ENCODE data around the gene KIF17. TPM values are rescaled to one million over a fixed set of nuclear protein-coding genes. Genes with fewer than 3 reads are reported as not detected.
A peak's percentile ranks its signal among the peaks of the same experiment; 100 is the strongest.

The KIF17 gene
- total RNA-seq, 1 experiment from 2014 or later: 2.4 TPM

- ChIA-PET RAD21 (ENCODE audit: low non-redundant PET in 1 of 2, low total read pairs in 2 of 2, uncharacterized antibody in 2 of 2, unreplicated experiment in 2 of 2) (no interaction called here), CTCF (no interaction called here), POLR2A (no interaction called here)
- H3K79me2 ChIP-seq (ENCODE audit: insufficient read depth, low read length): peaks cover 41% of the 10 kb centered on the region
- no peak overlapping the region for H3K9ac ChIP-seq (ENCODE audit: low read length)
- DNase-seq (ENCODE audit: low read depth, low spot score): no peak
- ATAC-seq: peak; percentile 45; the same call in 1 of the 2 replicates
- H3K27me3 ChIP-seq (ENCODE audit: insufficient read depth, low read length): no peaks in the 10 kb centered on the region
- no peaks in the 10 kb centered on the region for H4K20me1 ChIP-seq (ENCODE audit: insufficient read depth)
- no peak overlapping the region for H3K27ac ChIP-seq (ENCODE audit: low read depth, low read length)
- BruUV-seq (replicated peaks): no TSS peak
- no peaks in the 10 kb centered on the region for H3K9me2 ChIP-seq (ENCODE audit: insufficient read depth)
- peaks cover 53 to 72% of the 10 kb centered on the region in 2 experiments for H3K36me3 ChIP-seq (ENCODE audit: control insufficient read depth in 1 of 2, insufficient read depth in 2 of 2, low read length in 2 of 2)
- H3K4me1 ChIP-seq (ENCODE audit: control insufficient read depth in 1 of 2, insufficient read depth in 2 of 2, low read length in 2 of 2): peaks cover 0 to under 1% of the 10 kb centered on the region in 2 experiments; a peak in 1 of 4 replicates
- TF ChIP-seq ZNF274 (IDR thresholded peaks at IDR 0.05; ENCODE audit: low read depth, low read length) (no peak), ZFX (IDR thresholded peaks at IDR 0.05) (no peak), CTCF (IDR thresholded peaks at IDR 0.05 in 2 of 3, conservative IDR thresholded peaks at IDR 0.05 in 1 of 3; ENCODE audit: borderline replicate concordance in 1 of 3, insufficient read depth in 1 of 3, low read depth in 2 of 3, low read length in 2 of 3) (peak in 1 of 3 experiments; percentile 2; a peak in 1 of 6 replicates), SRF (IDR thresholded peaks at IDR 0.05; ENCODE audit: low read depth) (no peak), POLR2AphosphoS5 (IDR thresholded peaks at IDR 0.05; ENCODE audit: low read depth, low read length) (no peak), EGR1 (IDR thresholded peaks at IDR 0.05; ENCODE audit: low read depth) (no peak)
- no peak overlapping the region for H2AFZ ChIP-seq (ENCODE audit: low read depth, low read length, poor library complexity, severe bottlenecking)
- intact Hi-C loops (cut with micrococcal nuclease): no loop called here
- H3K4me2 ChIP-seq (ENCODE audit: low read length): no peak overlapping the region
- H3K9me3 ChIP-seq (ENCODE audit: control insufficient read depth in 1 of 2, insufficient read depth in 1 of 2, low read depth in 1 of 2, low read length in 2 of 2): no peaks in the 10 kb centered on the region
- no peak overlapping the region for H3K4me3 ChIP-seq (replicated peaks in 1 of 2; ENCODE audit: low read depth in 1 of 2, low read length in 2 of 2)
These were observed 63.6 kb downstream of the KIF17 start for GRCh38 chr1:20654104-20654690.

- TSS peak; percentile 76 for BruUV-seq (replicated peaks)
- DNase-seq (ENCODE audit: low read depth, low spot score) (no peak), ATAC-seq (no peak)
- intact Hi-C loops (cut with micrococcal nuclease): no loop called here
- peaks cover 22% of the 10 kb centered on the region for H3K79me2 ChIP-seq (ENCODE audit: insufficient read depth, low read length)
- no peaks in the 10 kb centered on the region for H3K27me3 ChIP-seq (ENCODE audit: insufficient read depth, low read length)
- ChIA-PET POLR2A (no interaction called here), RAD21 (ENCODE audit: low non-redundant PET in 1 of 2, low total read pairs in 2 of 2, uncharacterized antibody in 2 of 2, unreplicated experiment in 2 of 2) (no interaction called here), CTCF (interaction anchor here (1.5 kb wide), 1 partner anchor 18 kb away, joined by 3 read pairs; no protein-coding TSS in a partner anchor)
- H3K4me1 ChIP-seq (ENCODE audit: control insufficient read depth in 1 of 2, insufficient read depth in 2 of 2, low read length in 2 of 2): no peaks in the 10 kb centered on the region
- no peak overlapping the region for H3K27ac ChIP-seq (ENCODE audit: low read depth, low read length)
- peaks cover 43 to 61% of the 10 kb centered on the region in 2 experiments for H3K36me3 ChIP-seq (ENCODE audit: control insufficient read depth in 1 of 2, insufficient read depth in 2 of 2, low read length in 2 of 2)
- no peaks in the 10 kb centered on the region for H3K9me3 ChIP-seq (ENCODE audit: control insufficient read depth in 1 of 2, insufficient read depth in 1 of 2, low read depth in 1 of 2, low read length in 2 of 2)
- no peaks in the 10 kb centered on the region for H4K20me1 ChIP-seq (ENCODE audit: insufficient read depth)
- H2AFZ ChIP-seq (ENCODE audit: low read depth, low read length, poor library complexity, severe bottlenecking): no peak overlapping the region
- H3K4me3 ChIP-seq (replicated peaks in 1 of 2; ENCODE audit: low read depth in 1 of 2, low read length in 2 of 2): no peak overlapping the region
- H3K9ac ChIP-seq (ENCODE audit: low read length): no peak overlapping the region
- no peak overlapping the region for H3K4me2 ChIP-seq (ENCODE audit: low read length)
- no peaks in the 10 kb centered on the region for H3K9me2 ChIP-seq (ENCODE audit: insufficient read depth)
- no peak for TF ChIP-seq RAD21 (IDR thresholded peaks at IDR 0.05; ENCODE audit: low read depth)
- TF ChIP-seq ZBTB33 (IDR thresholded peaks at IDR 0.05; ENCODE audit: extremely low read depth, insufficient replicate concordance, low read length): no peak
- TF ChIP-seq TCF7L2 (IDR thresholded peaks at IDR 0.05; ENCODE audit: borderline replicate concordance, extremely low read depth, insufficient read depth, insufficient read length): no peak
- TF ChIP-seq ZNF274 (IDR thresholded peaks at IDR 0.05; ENCODE audit: low read depth, low read length): no peak
- no peak for TF ChIP-seq REST (IDR thresholded peaks at IDR 0.05; ENCODE audit: low read depth)
- no peak for TF ChIP-seq SP1 (IDR thresholded peaks at IDR 0.05; ENCODE audit: low read depth)
- TF ChIP-seq SIN3A (IDR thresholded peaks at IDR 0.05; ENCODE audit: low read depth): no peak
These were observed 65.5 kb downstream of the KIF17 start for GRCh38 chr1:20652300-20652699.

Data from HCT116 (cell line).